Measurements from ENCODE around the gene TLE4.

TLE4 gene

GRCh38 chr9:79708541-79708940 lies 136.8 kb downstream of the TLE4 start:
- in situ Hi-C loops (cut with MboI; ENCODE audit: low pct_unique_long_range_greater_than_20kb, low sequenced_read_pairs, unreplicated experiment), result no loop called here
- TF ChIP-seq CTCF (IDR thresholded peaks at IDR 0.05; ENCODE audit: extremely low read depth, insufficient read depth, missing control alignments), result no peak
- DNase-seq (ENCODE audit: low spot score), result no peak

- TF ChIP-seq CTCF (IDR thresholded peaks at IDR 0.05; ENCODE audit: extremely low read depth, insufficient read depth, missing control alignments), result no peak
- in situ Hi-C loops (cut with MboI; ENCODE audit: low pct_unique_long_range_greater_than_20kb, low sequenced_read_pairs, unreplicated experiment), result no loop called here
- DNase-seq (ENCODE audit: low spot score), result no peak
Observed at GRCh38 chr9:79709743-79710674, 138.2 kb downstream of the TLE4 start.

- no peak for TF ChIP-seq CTCF (IDR thresholded peaks at IDR 0.05; ENCODE audit: extremely low read depth, insufficient read depth, missing control alignments)
- no peak for DNase-seq (ENCODE audit: low spot score)
- in situ Hi-C loops (cut with MboI; ENCODE audit: low pct_unique_long_range_greater_than_20kb, low sequenced_read_pairs, unreplicated experiment), result no loop called here
Observed at GRCh38 chr9:79711874-79712273, 140.1 kb downstream of the TLE4 start.

GRCh38 chr9:79719021-79719420 lies 147.3 kb downstream of the TLE4 start:
- in situ Hi-C loops (cut with MboI; ENCODE audit: low pct_unique_long_range_greater_than_20kb, low sequenced_read_pairs, unreplicated experiment), result no loop called here
- DNase-seq (ENCODE audit: low spot score), result no peak
- no peak for TF ChIP-seq CTCF (IDR thresholded peaks at IDR 0.05; ENCODE audit: extremely low read depth, insufficient read depth, missing control alignments)

- no peak for DNase-seq (ENCODE audit: low spot score)
- in situ Hi-C loops (cut with MboI; ENCODE audit: low pct_unique_long_range_greater_than_20kb, low sequenced_read_pairs, unreplicated experiment), result no loop called here
- no peak for TF ChIP-seq CTCF (IDR thresholded peaks at IDR 0.05; ENCODE audit: extremely low read depth, insufficient read depth, missing control alignments)
Observed at GRCh38 chr9:79719989-79720388, 148.2 kb downstream of the TLE4 start.

GRCh38 chr9:79731171-79731890 lies 159.6 kb downstream of the TLE4 start:
- in situ Hi-C loops (cut with MboI; ENCODE audit: low pct_unique_long_range_greater_than_20kb, low sequenced_read_pairs, unreplicated experiment), result no loop called here
- DNase-seq (ENCODE audit: low spot score), result peak; percentile 31
- no peak for TF ChIP-seq CTCF (IDR thresholded peaks at IDR 0.05; ENCODE audit: extremely low read depth, insufficient read depth, missing control alignments)
